HT-29 (cell line): Measurements from ENCODE around the gene KCNN3. TPM values are rescaled to one million over a fixed set of nuclear protein-coding genes. Genes with fewer than 3 reads are reported as not detected.

ENCODE experiments used
- DNase-seq: peaks from one replicate; pipeline ENCODE4 v3.0.0-alpha.2; 2015; ENCODE audit warnings: low spot score
- total RNA-seq: library from RNA; depleted of rRNA; stranded (reverse); fragments of >200 nt; shearing (Covaris generic); gene quantifications from 2 replicates; pipeline ENCODE4 v1.2.3, GENCODE V29; 2014; rRNA removed

Gene KCNN3
- total RNA-seq, 1 experiment from 2014 or later = not detected

- no peak for DNase-seq
Measured at GRCh38 chr1:154664331-154665002, 205.6 kb downstream of the KCNN3 start.

- DNase-seq = no peak
Measured at GRCh38 chr1:154663471-154664060, 206.5 kb downstream of the KCNN3 start.

GRCh38 chr1:154661110-154661509 is 209.0 kb downstream of the KCNN3 start:
- DNase-seq = no peak

- no peak for DNase-seq
Measured at GRCh38 chr1:154659823-154660592, 210.1 kb downstream of the KCNN3 start.

- DNase-seq = no peak
Measured at GRCh38 chr1:154657556-154657955, 212.5 kb downstream of the KCNN3 start.

- DNase-seq = no peak
Measured at GRCh38 chr1:154652893-154653292, 217.2 kb downstream of the KCNN3 start.

Other genes with a start within 250 kb of the KCNN3 start
- gene PMVK, start 66.4 kb upstream of the KCNN3 start, total RNA-seq = 15.7 and 18.9 TPM in 2 replicates
- gene PBXIP1, start 85.8 kb upstream of the KCNN3 start, total RNA-seq = 33.3 and 42.5 TPM in 2 replicates
- gene PYGO2, start 91.5 kb upstream of the KCNN3 start, total RNA-seq = 36.3 and 43.4 TPM in 2 replicates
- 112 and 120 TPM in 2 replicates for gene SHC1, start 100.5 kb upstream of the KCNN3 start, total RNA-seq
- gene CKS1B, start 104.4 kb upstream of the KCNN3 start, total RNA-seq = 189 and 196 TPM in 2 replicates
- gene FLAD1, start 113.1 kb upstream of the KCNN3 start, total RNA-seq = 83.1 and 85.5 TPM in 2 replicates
- 0.16 and 0.18 TPM in 2 replicates for gene LENEP, start 123.3 kb upstream of the KCNN3 start, total RNA-seq
- gene ZBTB7B, start 132.5 kb upstream of the KCNN3 start, total RNA-seq = 81.9 and 83.4 TPM in 2 replicates
- 0.70 and 3.3 TPM in 2 replicates for gene DCST2, start 163.5 kb upstream of the KCNN3 start, total RNA-seq
- 0.05 TPM in 1 of 2 replicates, not detected in the other for gene DCST1, start 163.5 kb upstream of the KCNN3 start, total RNA-seq
- gene ADAM15, start 181.0 kb upstream of the KCNN3 start, total RNA-seq = 177 and 185 TPM in 2 replicates
- 34.6 and 45.0 TPM in 2 replicates for gene EFNA4, start 193.5 kb upstream of the KCNN3 start, total RNA-seq
- 2.4 and 3.9 TPM in 2 replicates for gene EFNA3, start 208.6 kb upstream of the KCNN3 start, total RNA-seq